OCI-LY7 (cell line): ENCODE results near the gene UTS2R. TPM values are rescaled to one million over a fixed set of nuclear protein-coding genes. Genes with fewer than 3 reads are reported as not detected.

Source experiments
- BruUV-seq: library from RNA; stranded (reverse); fragments of 400-500 nt; replicated peaks from 2 replicates; lab custom pipeline; 2021; lab: Mats Ljungman, UMichigan
- CTCF ChIA-PET: fragments of 300-600 bp; sonication (Branson Sonifier 250); formaldehyde crosslinking; loops from one replicate; lab custom pipeline; 2022; ENCODE audit warnings: antibody characterized with exemption; ENCODE audit not compliant: unreplicated experiment; lab: Charles Lee
- POLR2A ChIA-PET: fragments of 300-600 bp; sonication (Branson Sonifier 250); formaldehyde crosslinking; loops from one replicate; lab custom pipeline; 2022; ENCODE audit warnings: antibody characterized with exemption; lab: Charles Lee
- DNase-seq: peaks from one replicate; pipeline ENCODE4 v3.0.0-alpha.2; 2015; ENCODE audit warnings: low spot score
- H2AFZ ChIP-seq: fragments of 200-600 bp; sonication (generic), shearing (Covaris generic); 2 replicates; pipeline ENCODE4 v1.6.1; 2014; ENCODE audit warnings: mild to moderate bottlenecking, antibody characterized with exemption, low read length, moderate library complexity
- H3K27ac ChIP-seq: fragments of 200-600 bp; sonication (generic); 2 replicates; pipeline ENCODE4 v1.5.1; 2014; ENCODE audit warnings: mixed run types, low read depth, mild to moderate bottlenecking, moderate library complexity, low read length, inconsistent platforms; ENCODE audit not compliant: poor library complexity, severe bottlenecking
- H3K36me3 ChIP-seq: fragments of 200-600 bp; sonication (generic); 2 replicates; pipeline ENCODE4 v1.6.1; 2014; ENCODE audit warnings: mild to moderate bottlenecking, antibody characterized with exemption, low read length, moderate library complexity, mixed read lengths; ENCODE audit not compliant: insufficient read depth
- H3K4me1 ChIP-seq: fragments of 200-600 bp; sonication (generic); 2 replicates; pipeline ENCODE4 v1.5.1; 2014; ENCODE audit warnings: mild to moderate bottlenecking, low read length; ENCODE audit not compliant: insufficient read depth, poor library complexity, severe bottlenecking
- H3K4me2 ChIP-seq: fragments of 200-600 bp; sonication (generic); 2 replicates; pipeline ENCODE4 v1.6.1; 2014; ENCODE audit warnings: mild to moderate bottlenecking, low read length
- H3K4me3 ChIP-seq: fragments of 200-600 bp; sonication (generic); 2 replicates; pipeline ENCODE4 v1.5.1; 2014; ENCODE audit warnings: mild to moderate bottlenecking, low read depth, low read length; ENCODE audit not compliant: poor library complexity, severe bottlenecking
- H3K79me2 ChIP-seq: fragments of 200-600 bp; sonication (generic); 2 replicates; pipeline ENCODE4 v1.6.1; 2016; ENCODE audit warnings: low read depth, mild to moderate bottlenecking, low read length, moderate library complexity, mixed read lengths; ENCODE audit not compliant: insufficient read depth
- H3K9me2 ChIP-seq: fragments of 200-600 bp; sonication (generic); 2 replicates; pipeline ENCODE4 v1.6.1; 2016; ENCODE audit warnings: mild to moderate bottlenecking, low read length, mixed read lengths; ENCODE audit not compliant: insufficient read depth
- H3K9me3 ChIP-seq: fragments of 200-600 bp; sonication (generic); 2 replicates; pipeline ENCODE4 v1.6.1; 2014; ENCODE audit warnings: mild to moderate bottlenecking, mixed run types, low read length, mixed read lengths
- H4K20me1 ChIP-seq: fragments of 200-600 bp; sonication (generic); 2 replicates; pipeline ENCODE4 v1.6.1; 2014; ENCODE audit warnings: mild to moderate bottlenecking, antibody characterized with exemption, low read length, moderate library complexity, mixed read lengths; ENCODE audit not compliant: insufficient read depth
- EZH2phosphoT487 ChIP-seq: fragments of 200-600 bp; sonication (generic); IDR thresholded peaks from 2 replicates; pipeline ENCODE4 v1.6.1; 2018; ENCODE audit warnings: low read depth, borderline replicate concordance, mild to moderate bottlenecking, mixed run types, antibody characterized with exemption, low read length, moderate library complexity, mixed read lengths
- intact Hi-C: fragments of 100-400 bp; cut with micrococcal nuclease; formaldehyde crosslinking; loops from one replicate; pipeline ENCODE4 v1.10.0; 2022; ENCODE audit not compliant: unreplicated experiment
- total RNA-seq, 2 experiments: library from RNA; depleted of rRNA in 1 of 2; stranded (reverse); fragments of >200 nt in 1 of 2; shearing (Covaris generic) in 1 of 2; gene quantifications; 2 replicates each; pipeline ENCODE4 v1.2.3, GENCODE V29; 2014 to 2022
- TF ChIP-seq, protein P1 (sequence below): fragments of 200-600 bp; sonication (generic); conservative IDR thresholded peaks from 2 replicates; pipeline ENCODE4 v1.5.1; 2014; ENCODE audit warnings: mild to moderate bottlenecking, antibody characterized with exemption, low read length, moderate library complexity, mixed read lengths

The UTS2R gene
- total RNA-seq, 2 experiments from 2014 or later = 17.4 to 36.3 TPM

DNA sequence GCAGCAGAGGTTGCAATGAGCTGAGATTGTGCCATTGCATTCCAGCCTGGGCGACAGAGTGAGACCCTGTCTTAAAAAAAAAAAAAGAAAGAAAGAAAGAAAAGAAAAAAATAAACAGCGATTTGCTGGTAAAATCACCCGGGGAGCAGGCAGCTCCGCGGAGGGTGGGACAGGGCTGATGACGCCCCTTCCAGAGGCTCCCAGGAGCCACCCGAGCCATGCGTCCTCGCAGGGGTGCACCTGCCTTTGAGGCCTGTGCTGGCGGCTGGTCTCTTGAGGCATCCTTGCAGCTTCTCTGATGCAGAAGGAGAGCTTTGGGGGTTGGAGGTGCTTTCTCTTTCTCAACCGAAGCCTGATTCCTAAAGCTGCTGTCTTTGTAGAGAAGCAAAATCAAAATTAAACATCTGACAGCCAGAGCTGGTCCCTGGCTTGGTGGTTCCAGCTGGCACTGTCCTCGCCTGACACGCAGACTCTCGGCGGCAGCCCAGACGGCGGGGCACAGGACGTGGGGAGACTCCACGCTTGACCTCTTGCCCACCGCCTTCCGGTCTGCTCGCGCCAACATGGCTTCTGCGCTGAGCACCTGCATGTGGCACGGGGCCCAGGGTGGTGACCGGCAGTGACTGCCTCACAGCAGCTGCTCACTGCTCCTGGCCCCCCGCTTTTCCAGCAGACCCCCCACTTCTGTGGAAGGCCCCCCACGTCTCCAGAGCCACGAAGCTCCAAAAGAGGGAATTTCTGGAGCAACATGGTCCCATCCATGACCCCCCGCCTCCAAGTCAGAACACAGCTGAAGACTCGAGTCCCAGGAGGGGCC, 6.6 kb downstream of the UTS2R start:
- Histone ChIP-seq H3K4me3 (no peak overlapping the region), H3K9me3 (no peaks in the 10 kb centered on the region), H3K4me1 (peaks cover 8% of the 10 kb centered on the region), H3K9me2 (no peaks in the 10 kb centered on the region), H2AFZ (no peak overlapping the region), H3K36me3 (no peaks in the 10 kb centered on the region), H3K27ac (no peak overlapping the region), H3K79me2 (no peaks in the 10 kb centered on the region), H3K4me2 (no peak overlapping the region), H4K20me1 (no peaks in the 10 kb centered on the region)
- POLR2A ChIA-PET = interaction anchor here (0.7 kb wide), 1 partner anchor 12 kb away, joined by 8 read pairs; no protein-coding TSS in a partner anchor
- no TSS peak for BruUV-seq
- intact Hi-C loops = no loop called here
- DNase-seq = no peak
- no peak for TF ChIP-seq EZH2phosphoT487
- TF ChIP-seq, protein P1, sequence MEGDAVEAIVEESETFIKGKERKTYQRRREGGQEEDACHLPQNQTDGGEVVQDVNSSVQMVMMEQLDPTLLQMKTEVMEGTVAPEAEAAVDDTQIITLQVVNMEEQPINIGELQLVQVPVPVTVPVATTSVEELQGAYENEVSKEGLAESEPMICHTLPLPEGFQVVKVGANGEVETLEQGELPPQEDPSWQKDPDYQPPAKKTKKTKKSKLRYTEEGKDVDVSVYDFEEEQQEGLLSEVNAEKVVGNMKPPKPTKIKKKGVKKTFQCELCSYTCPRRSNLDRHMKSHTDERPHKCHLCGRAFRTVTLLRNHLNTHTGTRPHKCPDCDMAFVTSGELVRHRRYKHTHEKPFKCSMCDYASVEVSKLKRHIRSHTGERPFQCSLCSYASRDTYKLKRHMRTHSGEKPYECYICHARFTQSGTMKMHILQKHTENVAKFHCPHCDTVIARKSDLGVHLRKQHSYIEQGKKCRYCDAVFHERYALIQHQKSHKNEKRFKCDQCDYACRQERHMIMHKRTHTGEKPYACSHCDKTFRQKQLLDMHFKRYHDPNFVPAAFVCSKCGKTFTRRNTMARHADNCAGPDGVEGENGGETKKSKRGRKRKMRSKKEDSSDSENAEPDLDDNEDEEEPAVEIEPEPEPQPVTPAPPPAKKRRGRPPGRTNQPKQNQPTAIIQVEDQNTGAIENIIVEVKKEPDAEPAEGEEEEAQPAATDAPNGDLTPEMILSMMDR = no peak
- CTCF ChIA-PET = interaction anchor here (0.5 kb wide), 1 partner anchor 983 kb away, joined by 3 read pairs; the partner anchor contains the start of gene BAHCC1

DNA sequence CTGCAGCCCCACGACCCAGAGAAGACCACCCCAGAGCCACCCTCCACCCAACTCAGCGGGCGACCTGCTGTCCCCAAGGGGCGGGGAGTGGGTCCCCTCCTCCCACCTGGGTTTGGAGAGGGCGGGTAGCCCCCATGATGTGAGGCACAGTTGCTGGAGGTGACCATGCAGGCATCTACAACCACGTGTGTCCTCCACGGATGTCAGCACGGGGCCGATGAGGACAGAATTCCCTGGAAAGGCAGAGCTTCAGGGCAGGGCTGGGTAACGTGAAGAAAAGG, 7.1 kb downstream of the UTS2R start:
- no peak for DNase-seq
- intact Hi-C loops = no loop called here
- ChIA-PET CTCF (interaction anchor here (0.5 kb wide), 1 partner anchor 984 kb away, joined by 3 read pairs; the partner anchor contains the start of gene BAHCC1), POLR2A (interaction anchor here (0.7 kb wide), 1 partner anchor 22 kb away, joined by 4 read pairs; no protein-coding TSS in a partner anchor)
- no peak overlapping the region for H3K4me3 ChIP-seq
- H3K27ac ChIP-seq = no peak overlapping the region
- BruUV-seq = no TSS peak
- TF ChIP-seq, protein P1 = no peak
- H2AFZ ChIP-seq = no peak overlapping the region
- H3K9me3 ChIP-seq = no peaks in the 10 kb centered on the region
- no peaks in the 10 kb centered on the region for H3K36me3 ChIP-seq
- no peaks in the 10 kb centered on the region for H4K20me1 ChIP-seq
- no peaks in the 10 kb centered on the region for H3K9me2 ChIP-seq
- H3K4me2 ChIP-seq = no peak overlapping the region
- H3K79me2 ChIP-seq = no peaks in the 10 kb centered on the region
- peaks cover 8% of the 10 kb centered on the region for H3K4me1 ChIP-seq
